GM23338 (cell line): ENCODE data around the gene LGI1. TPM values are rescaled to one million over a fixed set of nuclear protein-coding genes. Genes with fewer than 3 reads are reported as not detected.

Experiments used
- JUNB ChIP-seq: IDR thresholded peaks from one replicate; pipeline ENCODE4 v1.6.1; 2016; ENCODE audit warnings: antibody characterized with exemption; ENCODE audit not compliant: unreplicated experiment
- NANOG ChIP-seq: IDR thresholded peaks from 2 replicates; pipeline ENCODE4 v1.6.1; 2016; ENCODE audit warnings: antibody characterized with exemption, borderline replicate concordance
- POLR2AphosphoS5 ChIP-seq: IDR thresholded peaks from 2 replicates; pipeline ENCODE4 v1.6.1; 2016; ENCODE audit warnings: antibody characterized with exemption, low read depth
- ZNF114 ChIP-seq: fragments of 250-450 bp; sonication (Bioruptor Pico); IDR thresholded peaks from 2 replicates; pipeline ENCODE4 v1.5.0; 2020; ENCODE audit warnings: mild to moderate bottlenecking, moderate library complexity
- polyA plus RNA-seq: library from polyadenylated mRNA; unstranded; fragments of >200 nt; fragmentation: Nextera tagmentation; extraction: Ambion mirVana; gene quantifications from 2 replicates; pipeline ENCODE4 v1.2.1, GENCODE V29; 2016
- total RNA-seq: library from RNA; depleted of rRNA; stranded (reverse); fragments of >200 nt; shearing (Covaris generic); gene quantifications from 2 replicates; pipeline ENCODE4 v1.2.3, GENCODE V29; 2014
- TF ChIP-seq, protein P1 (sequence below): fragments of 250-450 bp; sonication (Bioruptor Pico); IDR thresholded peaks from 2 replicates; pipeline ENCODE4 v1.5.0; 2020; ENCODE audit warnings: mild to moderate bottlenecking, moderate library complexity
- TF ChIP-seq, protein P2 (sequence below): IDR thresholded peaks from one replicate; pipeline ENCODE4 v1.6.1; 2018; ENCODE audit warnings: antibody characterized with exemption; ENCODE audit not compliant: unreplicated experiment

The LGI1 gene
- total and polyA plus RNA-seq, 2 experiments from 2014 or later = 0.28 to 0.31 TPM

DNA sequence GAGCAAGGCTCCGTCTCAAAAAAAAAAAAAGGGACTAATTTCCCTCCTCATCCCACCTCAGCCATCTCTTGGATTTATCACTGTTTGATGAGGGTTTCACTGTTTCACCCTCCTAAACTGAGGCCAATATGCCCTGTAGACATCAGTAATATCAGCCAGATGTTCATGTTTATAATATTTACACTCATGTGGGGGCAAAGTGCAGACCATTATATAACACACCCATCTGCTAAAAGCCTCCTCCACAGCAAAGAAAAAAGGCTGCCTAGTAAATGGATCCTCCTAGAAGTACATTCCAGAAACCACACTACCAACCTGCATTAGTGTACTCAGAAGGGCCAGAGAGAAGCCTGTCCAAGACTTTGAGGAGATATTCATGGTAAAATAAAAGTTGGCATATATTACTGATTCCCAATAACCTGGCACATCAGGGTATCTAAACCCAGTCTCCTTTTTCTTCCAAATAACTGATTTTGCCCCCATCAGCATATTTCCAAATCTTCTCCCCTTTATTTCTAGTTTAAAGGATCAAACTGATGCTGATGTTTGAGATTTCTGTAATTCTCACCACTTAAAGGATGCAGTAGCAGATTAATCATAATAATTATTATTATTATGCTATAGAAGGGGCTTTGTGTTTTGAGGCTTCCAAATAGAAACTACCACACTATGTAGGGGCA is 55.1 kb downstream of the LGI1 start (continued):
- TF ChIP-seq, protein P1, sequence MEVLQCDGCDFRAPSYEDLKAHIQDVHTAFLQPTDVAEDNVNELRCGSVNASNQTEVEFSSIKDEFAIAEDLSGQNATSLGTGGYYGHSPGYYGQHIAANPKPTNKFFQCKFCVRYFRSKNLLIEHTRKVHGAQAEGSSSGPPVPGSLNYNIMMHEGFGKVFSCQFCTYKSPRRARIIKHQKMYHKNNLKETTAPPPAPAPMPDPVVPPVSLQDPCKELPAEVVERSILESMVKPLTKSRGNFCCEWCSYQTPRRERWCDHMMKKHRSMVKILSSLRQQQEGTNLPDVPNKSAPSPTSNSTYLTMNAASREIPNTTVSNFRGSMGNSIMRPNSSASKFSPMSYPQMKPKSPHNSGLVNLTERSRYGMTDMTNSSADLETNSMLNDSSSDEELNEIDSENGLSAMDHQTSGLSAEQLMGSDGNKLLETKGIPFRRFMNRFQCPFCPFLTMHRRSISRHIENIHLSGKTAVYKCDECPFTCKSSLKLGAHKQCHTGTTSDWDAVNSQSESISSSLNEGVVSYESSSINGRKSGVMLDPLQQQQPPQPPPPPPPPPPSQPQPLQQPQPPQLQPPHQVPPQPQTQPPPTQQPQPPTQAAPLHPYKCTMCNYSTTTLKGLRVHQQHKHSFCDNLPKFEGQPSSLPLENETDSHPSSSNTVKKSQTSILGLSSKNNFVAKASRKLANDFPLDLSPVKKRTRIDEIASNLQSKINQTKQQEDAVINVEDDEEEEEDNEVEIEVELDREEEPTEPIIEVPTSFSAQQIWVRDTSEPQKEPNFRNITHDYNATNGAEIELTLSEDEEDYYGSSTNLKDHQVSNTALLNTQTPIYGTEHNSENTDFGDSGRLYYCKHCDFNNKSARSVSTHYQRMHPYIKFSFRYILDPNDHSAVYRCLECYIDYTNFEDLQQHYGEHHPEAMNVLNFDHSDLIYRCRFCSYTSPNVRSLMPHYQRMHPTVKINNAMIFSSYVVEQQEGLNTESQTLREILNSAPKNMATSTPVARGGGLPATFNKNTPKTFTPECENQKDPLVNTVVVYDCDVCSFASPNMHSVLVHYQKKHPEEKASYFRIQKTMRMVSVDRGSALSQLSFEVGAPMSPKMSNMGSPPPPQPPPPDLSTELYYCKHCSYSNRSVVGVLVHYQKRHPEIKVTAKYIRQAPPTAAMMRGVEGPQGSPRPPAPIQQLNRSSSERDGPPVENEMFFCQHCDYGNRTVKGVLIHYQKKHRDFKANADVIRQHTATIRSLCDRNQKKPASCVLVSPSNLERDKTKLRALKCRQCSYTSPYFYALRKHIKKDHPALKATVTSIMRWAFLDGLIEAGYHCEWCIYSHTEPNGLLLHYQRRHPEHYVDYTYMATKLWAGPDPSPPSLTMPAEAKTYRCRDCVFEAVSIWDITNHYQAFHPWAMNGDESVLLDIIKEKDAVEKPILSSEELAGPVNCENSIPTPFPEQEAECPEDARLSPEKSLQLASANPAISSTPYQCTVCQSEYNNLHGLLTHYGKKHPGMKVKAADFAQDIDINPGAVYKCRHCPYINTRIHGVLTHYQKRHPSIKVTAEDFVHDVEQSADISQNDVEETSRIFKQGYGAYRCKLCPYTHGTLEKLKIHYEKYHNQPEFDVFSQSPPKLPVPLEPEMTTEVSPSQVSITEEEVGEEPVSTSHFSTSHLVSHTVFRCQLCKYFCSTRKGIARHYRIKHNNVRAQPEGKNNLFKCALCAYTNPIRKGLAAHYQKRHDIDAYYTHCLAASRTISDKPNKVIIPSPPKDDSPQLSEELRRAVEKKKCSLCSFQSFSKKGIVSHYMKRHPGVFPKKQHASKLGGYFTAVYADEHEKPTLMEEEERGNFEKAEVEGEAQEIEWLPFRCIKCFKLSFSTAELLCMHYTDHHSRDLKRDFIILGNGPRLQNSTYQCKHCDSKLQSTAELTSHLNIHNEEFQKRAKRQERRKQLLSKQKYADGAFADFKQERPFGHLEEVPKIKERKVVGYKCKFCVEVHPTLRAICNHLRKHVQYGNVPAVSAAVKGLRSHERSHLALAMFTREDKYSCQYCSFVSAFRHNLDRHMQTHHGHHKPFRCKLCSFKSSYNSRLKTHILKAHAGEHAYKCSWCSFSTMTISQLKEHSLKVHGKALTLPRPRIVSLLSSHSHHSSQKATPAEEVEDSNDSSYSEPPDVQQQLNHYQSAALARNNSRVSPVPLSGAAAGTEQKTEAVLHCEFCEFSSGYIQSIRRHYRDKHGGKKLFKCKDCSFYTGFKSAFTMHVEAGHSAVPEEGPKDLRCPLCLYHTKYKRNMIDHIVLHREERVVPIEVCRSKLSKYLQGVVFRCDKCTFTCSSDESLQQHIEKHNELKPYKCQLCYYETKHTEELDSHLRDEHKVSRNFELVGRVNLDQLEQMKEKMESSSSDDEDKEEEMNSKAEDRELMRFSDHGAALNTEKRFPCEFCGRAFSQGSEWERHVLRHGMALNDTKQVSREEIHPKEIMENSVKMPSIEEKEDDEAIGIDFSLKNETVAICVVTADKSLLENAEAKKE (CRISPR knock-in tag) = no peak
- TF ChIP-seq JUNB (no peak), ZNF114 (CRISPR knock-in tag) (no peak), NANOG (no peak), POLR2AphosphoS5 (no peak)
- TF ChIP-seq, protein P2, sequence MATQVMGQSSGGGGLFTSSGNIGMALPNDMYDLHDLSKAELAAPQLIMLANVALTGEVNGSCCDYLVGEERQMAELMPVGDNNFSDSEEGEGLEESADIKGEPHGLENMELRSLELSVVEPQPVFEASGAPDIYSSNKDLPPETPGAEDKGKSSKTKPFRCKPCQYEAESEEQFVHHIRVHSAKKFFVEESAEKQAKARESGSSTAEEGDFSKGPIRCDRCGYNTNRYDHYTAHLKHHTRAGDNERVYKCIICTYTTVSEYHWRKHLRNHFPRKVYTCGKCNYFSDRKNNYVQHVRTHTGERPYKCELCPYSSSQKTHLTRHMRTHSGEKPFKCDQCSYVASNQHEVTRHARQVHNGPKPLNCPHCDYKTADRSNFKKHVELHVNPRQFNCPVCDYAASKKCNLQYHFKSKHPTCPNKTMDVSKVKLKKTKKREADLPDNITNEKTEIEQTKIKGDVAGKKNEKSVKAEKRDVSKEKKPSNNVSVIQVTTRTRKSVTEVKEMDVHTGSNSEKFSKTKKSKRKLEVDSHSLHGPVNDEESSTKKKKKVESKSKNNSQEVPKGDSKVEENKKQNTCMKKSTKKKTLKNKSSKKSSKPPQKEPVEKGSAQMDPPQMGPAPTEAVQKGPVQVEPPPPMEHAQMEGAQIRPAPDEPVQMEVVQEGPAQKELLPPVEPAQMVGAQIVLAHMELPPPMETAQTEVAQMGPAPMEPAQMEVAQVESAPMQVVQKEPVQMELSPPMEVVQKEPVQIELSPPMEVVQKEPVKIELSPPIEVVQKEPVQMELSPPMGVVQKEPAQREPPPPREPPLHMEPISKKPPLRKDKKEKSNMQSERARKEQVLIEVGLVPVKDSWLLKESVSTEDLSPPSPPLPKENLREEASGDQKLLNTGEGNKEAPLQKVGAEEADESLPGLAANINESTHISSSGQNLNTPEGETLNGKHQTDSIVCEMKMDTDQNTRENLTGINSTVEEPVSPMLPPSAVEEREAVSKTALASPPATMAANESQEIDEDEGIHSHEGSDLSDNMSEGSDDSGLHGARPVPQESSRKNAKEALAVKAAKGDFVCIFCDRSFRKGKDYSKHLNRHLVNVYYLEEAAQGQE = no peak
